ENCODE data around the gene APP.
"Not testable (repeated sequence)": the region's sequence is repeated elsewhere in the genome, so short reads cannot be mapped to it uniquely, and the experiment has no call there.

Gene APP

GRCh38 chr21:26025536-26026512 is 144.7 kb downstream of the APP start:
- Mint-ChIP-seq H3K9me3 (ENCODE audit: low read depth) (no peaks in the 10 kb centered on the region), H3K4me1 (ENCODE audit: low read depth) (no peaks in the 10 kb centered on the region), H3K27ac (no peak overlapping the region), H3K27me3 (no peaks in the 10 kb centered on the region), H3K4me3 (no peak overlapping the region), H3K36me3 (peaks cover 19% of the 10 kb centered on the region)

- not testable (repeated sequence) for H3K27me3 Mint-ChIP-seq; H3K9me3 Mint-ChIP-seq (ENCODE audit: low read depth); H3K27ac Mint-ChIP-seq; H3K4me3 Mint-ChIP-seq; H3K4me1 Mint-ChIP-seq (ENCODE audit: low read depth)
- H3K36me3 Mint-ChIP-seq: peaks cover 29% of the 10 kb centered on the region
Measured at GRCh38 chr21:26023406-26023805, 147.2 kb downstream of the APP start.

GRCh38 chr21:26022598-26023337 is 147.8 kb downstream of the APP start:
- not testable (repeated sequence) for H3K27me3 Mint-ChIP-seq; H3K27ac Mint-ChIP-seq; H3K9me3 Mint-ChIP-seq (ENCODE audit: low read depth); H3K4me3 Mint-ChIP-seq; H3K4me1 Mint-ChIP-seq (ENCODE audit: low read depth)
- peaks cover 29% of the 10 kb centered on the region for H3K36me3 Mint-ChIP-seq

- H3K9me3 Mint-ChIP-seq (ENCODE audit: low read depth): no peaks in the 10 kb centered on the region
- H3K4me3 Mint-ChIP-seq: no peak overlapping the region
- no peak overlapping the region for H3K27ac Mint-ChIP-seq
- no peaks in the 10 kb centered on the region for H3K4me1 Mint-ChIP-seq (ENCODE audit: low read depth)
- H3K36me3 Mint-ChIP-seq: peaks cover 29% of the 10 kb centered on the region
- no peaks in the 10 kb centered on the region for H3K27me3 Mint-ChIP-seq
Measured at GRCh38 chr21:26020510-26020909, 150.1 kb downstream of the APP start.

GRCh38 chr21:26020081-26020480 is 150.5 kb downstream of the APP start:
- Mint-ChIP-seq H3K36me3 (peaks cover 29% of the 10 kb centered on the region), H3K27me3 (no peaks in the 10 kb centered on the region), H3K9me3 (ENCODE audit: low read depth) (no peaks in the 10 kb centered on the region), H3K4me3 (no peak overlapping the region), H3K27ac (no peak overlapping the region), H3K4me1 (ENCODE audit: low read depth) (no peaks in the 10 kb centered on the region)

GRCh38 chr21:26019236-26019635 is 151.3 kb downstream of the APP start:
- no peaks in the 10 kb centered on the region for H3K9me3 Mint-ChIP-seq (ENCODE audit: low read depth)
- no peak overlapping the region for H3K4me3 Mint-ChIP-seq
- H3K4me1 Mint-ChIP-seq (ENCODE audit: low read depth): no peaks in the 10 kb centered on the region
- no peak overlapping the region for H3K27ac Mint-ChIP-seq
- H3K27me3 Mint-ChIP-seq: no peaks in the 10 kb centered on the region
- peaks cover 28% of the 10 kb centered on the region for H3K36me3 Mint-ChIP-seq

- Mint-ChIP-seq H3K4me1 (ENCODE audit: low read depth) (peaks cover 2% of the 10 kb centered on the region), H3K27me3 (no peaks in the 10 kb centered on the region), H3K4me3 (no peak overlapping the region), H3K36me3 (peaks cover 5% of the 10 kb centered on the region), H3K9me3 (ENCODE audit: low read depth) (no peaks in the 10 kb centered on the region), H3K27ac (no peak overlapping the region)
Measured at GRCh38 chr21:26013970-26014369, 156.6 kb downstream of the APP start.

GRCh38 chr21:26012482-26012881 is 158.1 kb downstream of the APP start:
- H3K9me3 Mint-ChIP-seq (ENCODE audit: low read depth); H3K27me3 Mint-ChIP-seq; H3K4me1 Mint-ChIP-seq (ENCODE audit: low read depth); H3K27ac Mint-ChIP-seq; H3K36me3 Mint-ChIP-seq; H3K4me3 Mint-ChIP-seq: not testable (repeated sequence)

- peaks cover 2% of the 10 kb centered on the region for H3K4me1 Mint-ChIP-seq (ENCODE audit: low read depth)
- peaks cover 5% of the 10 kb centered on the region for H3K36me3 Mint-ChIP-seq
- H3K9me3 Mint-ChIP-seq (ENCODE audit: low read depth): no peaks in the 10 kb centered on the region
- no peak overlapping the region for H3K27ac Mint-ChIP-seq
- H3K27me3 Mint-ChIP-seq: no peaks in the 10 kb centered on the region
- H3K4me3 Mint-ChIP-seq: no peak overlapping the region
Measured at GRCh38 chr21:26011292-26011940, 159.2 kb downstream of the APP start.

- peaks cover 2% of the 10 kb centered on the region for H3K4me1 Mint-ChIP-seq (ENCODE audit: low read depth)
- H3K36me3 Mint-ChIP-seq: peaks cover 4% of the 10 kb centered on the region
- no peak overlapping the region for H3K27ac Mint-ChIP-seq
- H3K27me3 Mint-ChIP-seq: no peaks in the 10 kb centered on the region
- no peaks in the 10 kb centered on the region for H3K9me3 Mint-ChIP-seq (ENCODE audit: low read depth)
- no peak overlapping the region for H3K4me3 Mint-ChIP-seq
Measured at GRCh38 chr21:26007951-26008498, 162.5 kb downstream of the APP start.

GRCh38 chr21:26005464-26005863 is 165.1 kb downstream of the APP start:
- no peak overlapping the region for H3K27ac Mint-ChIP-seq
- H3K27me3 Mint-ChIP-seq: no peaks in the 10 kb centered on the region
- no peaks in the 10 kb centered on the region for H3K9me3 Mint-ChIP-seq (ENCODE audit: low read depth)
- H3K4me1 Mint-ChIP-seq (ENCODE audit: low read depth): peaks cover 7% of the 10 kb centered on the region
- peaks cover 9% of the 10 kb centered on the region for H3K36me3 Mint-ChIP-seq
- H3K4me3 Mint-ChIP-seq: no peak overlapping the region

- Mint-ChIP-seq H3K27me3 (no peaks in the 10 kb centered on the region), H3K4me1 (ENCODE audit: low read depth) (peaks cover 17% of the 10 kb centered on the region), H3K27ac (peak overlapping the region; percentile 11), H3K36me3 (peaks cover 11% of the 10 kb centered on the region), H3K4me3 (no peak overlapping the region), H3K9me3 (ENCODE audit: low read depth) (no peaks in the 10 kb centered on the region)
Measured at GRCh38 chr21:26003404-26003803, 167.2 kb downstream of the APP start.

GRCh38 chr21:26001356-26001755 is 169.2 kb downstream of the APP start:
- Mint-ChIP-seq H3K36me3 (peaks cover 17% of the 10 kb centered on the region), H3K4me1 (ENCODE audit: low read depth) (peaks cover 17% of the 10 kb centered on the region), H3K27me3 (no peaks in the 10 kb centered on the region), H3K4me3 (no peak overlapping the region), H3K27ac (no peak overlapping the region), H3K9me3 (ENCODE audit: low read depth) (no peaks in the 10 kb centered on the region)

GRCh38 chr21:25999921-26000582 is 170.5 kb downstream of the APP start:
- H3K4me3 Mint-ChIP-seq: peak overlapping the region; percentile 48
- no peak overlapping the region for H3K27ac Mint-ChIP-seq
- H3K9me3 Mint-ChIP-seq (ENCODE audit: low read depth): no peaks in the 10 kb centered on the region
- H3K27me3 Mint-ChIP-seq: no peaks in the 10 kb centered on the region
- H3K36me3 Mint-ChIP-seq: peaks cover 18% of the 10 kb centered on the region
- H3K4me1 Mint-ChIP-seq (ENCODE audit: low read depth): peaks cover 17% of the 10 kb centered on the region
